ENCODE results near the gene INS.
"Not testable (repeated sequence)": the region's sequence is repeated elsewhere in the genome, so short reads cannot be mapped to it uniquely, and the experiment has no call there.

The INS gene

DNA sequence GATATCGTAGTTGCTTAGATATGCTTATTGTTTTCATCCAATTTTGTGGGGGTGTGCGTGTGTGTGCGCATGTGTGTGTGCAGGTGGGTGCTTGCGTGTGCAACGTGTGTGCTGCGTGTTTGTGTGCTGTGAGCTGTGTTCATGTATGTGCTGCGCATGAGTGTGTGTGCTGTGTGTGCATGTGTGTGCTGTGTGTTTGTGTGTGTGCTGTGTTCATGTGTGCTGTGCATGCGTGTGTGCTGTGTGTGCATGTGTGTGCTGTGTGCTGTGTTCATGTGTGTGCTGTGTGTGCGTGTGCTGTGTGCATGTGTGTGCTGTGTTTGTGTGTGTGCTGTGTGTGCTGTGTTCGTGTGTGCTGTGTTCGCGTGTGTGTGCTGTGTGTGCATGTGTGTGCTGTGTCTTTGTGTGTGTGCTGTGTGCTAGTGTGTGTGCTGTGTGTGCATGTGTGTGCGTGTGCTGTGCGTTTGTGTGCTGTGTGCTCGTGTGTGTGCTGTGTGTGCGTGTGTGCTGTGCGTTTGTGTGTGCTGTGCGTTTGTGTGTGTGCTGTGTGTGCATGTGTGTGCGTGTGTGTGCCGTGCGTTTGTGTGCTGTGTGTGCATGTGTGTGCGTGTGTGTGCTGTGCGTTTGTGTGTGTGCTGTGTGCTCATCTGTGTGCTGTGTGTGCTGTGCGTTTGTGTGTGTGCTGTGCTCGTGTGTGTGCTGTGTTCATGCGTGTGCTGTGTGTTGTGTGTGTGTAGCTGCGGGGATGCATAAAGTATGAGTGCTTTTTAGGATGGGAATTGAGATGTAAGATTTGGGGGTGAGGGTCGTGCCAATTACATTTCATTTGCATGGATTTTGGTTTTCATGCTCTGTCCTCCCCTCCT, 29.4 kb downstream of the INS start:
- no peak for DNase-seq (ENCODE audit: low spot score)

GRCh38 chr11:2130881-2131352, 30.1 kb downstream of the INS start:
- no peak for DNase-seq (ENCODE audit: low spot score)

- no peak for DNase-seq (ENCODE audit: low spot score)
Observed at GRCh38 chr11:2129699-2130366, 31.2 kb downstream of the INS start.

DNA sequence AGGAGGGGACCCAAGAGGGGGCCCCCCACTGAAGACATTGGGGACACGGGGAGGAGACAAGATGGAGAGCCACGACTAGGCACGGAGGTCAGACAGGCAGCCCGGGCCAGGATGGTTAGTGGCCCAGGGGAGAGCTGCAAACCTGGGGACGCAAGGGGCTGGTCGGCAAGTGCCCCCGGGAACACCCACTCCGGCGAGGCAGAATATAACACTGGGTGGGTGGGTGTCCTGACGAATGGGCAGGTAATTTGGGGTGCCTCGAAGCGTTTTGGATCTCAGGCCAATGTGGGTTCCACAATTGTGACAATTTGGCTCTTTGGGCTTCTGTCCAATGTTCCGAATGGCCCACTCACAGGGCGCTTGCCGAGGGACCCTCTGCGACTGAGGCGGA, 31.7 kb downstream of the INS start:
- no peak for DNase-seq (ENCODE audit: low spot score)

DNA sequence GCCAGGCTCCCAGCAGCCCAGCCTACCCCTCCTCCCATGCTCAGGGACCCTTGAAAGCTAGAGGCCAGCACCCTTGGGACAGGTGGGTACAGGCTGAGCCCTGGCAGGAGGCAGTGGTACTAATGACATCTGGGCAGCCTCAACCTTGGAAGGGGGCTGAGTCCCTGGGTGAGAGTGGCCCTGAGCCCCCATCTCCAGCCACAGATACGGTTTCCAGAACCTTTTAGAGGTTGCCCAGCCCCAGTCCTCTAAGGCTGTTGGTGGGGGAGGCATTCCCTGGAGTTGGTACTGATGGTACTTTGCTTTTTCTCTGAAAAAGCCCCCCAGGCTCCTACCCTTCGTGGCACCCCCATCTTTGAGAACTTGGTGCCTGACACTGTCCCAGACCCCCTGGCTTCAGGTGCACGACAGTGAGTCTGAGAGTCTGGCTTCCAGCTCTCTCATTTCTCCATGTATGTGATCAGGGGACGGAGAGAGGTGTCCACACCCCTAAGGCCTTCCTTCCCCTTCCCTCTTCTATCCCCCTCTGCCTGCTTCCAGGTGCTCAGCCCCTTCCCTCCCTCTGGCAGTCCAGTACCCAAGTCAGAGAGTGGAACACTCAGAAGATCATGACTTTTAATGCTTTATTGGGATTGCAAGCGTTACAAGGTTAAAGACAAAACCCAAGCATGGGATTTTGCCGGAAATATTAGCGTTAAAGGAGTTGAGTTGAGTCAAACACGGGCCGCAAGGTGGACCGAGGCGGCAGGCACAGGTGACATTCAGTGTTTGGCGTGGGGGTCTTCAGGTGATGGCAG, 32.3 kb downstream of the INS start:
- DNase-seq (ENCODE audit: low spot score) = no peak

GRCh38 chr11:2128130-2128510, 32.9 kb downstream of the INS start:
- DNase-seq (ENCODE audit: low spot score) = no peak

GRCh38 chr11:2127482-2128129, 33.4 kb downstream of the INS start:
- DNase-seq (ENCODE audit: low spot score) = no peak

GRCh38 chr11:2126520-2127085, 34.4 kb downstream of the INS start:
- DNase-seq (ENCODE audit: low spot score) = no peak

DNA sequence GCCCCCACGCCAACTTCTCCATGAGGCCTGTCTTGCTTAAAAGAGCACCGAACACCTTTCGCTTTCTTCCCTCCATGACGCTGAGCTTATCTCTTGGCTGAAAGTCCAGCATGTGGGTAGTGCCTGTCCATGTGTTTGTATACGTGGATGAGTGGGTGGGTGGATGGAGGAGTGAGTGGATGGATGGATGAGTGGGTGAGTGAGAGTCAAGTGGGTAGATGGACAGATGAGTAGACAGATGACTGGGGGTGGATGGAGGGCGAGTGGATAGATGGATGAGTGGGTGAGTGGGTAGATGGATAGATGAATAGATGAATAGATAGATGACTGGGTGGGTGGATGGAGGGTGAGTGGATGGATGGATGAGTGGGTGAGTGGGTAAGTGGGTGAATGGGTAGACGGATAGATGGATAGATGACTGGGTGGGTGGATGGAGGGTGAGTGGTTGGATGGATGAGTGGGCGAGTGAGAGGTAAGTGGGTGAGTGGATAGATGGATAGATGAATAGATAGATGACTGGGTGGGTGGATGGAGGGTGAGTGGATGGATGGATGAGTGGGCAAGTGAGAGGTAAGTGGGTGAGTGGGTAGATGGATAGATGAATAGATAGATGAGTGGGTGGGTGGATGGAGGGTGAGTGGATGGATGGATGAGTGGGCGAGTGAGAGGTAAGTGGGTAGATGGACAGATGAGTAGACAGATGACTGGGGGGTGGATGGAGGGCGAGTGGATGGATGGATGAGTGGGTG, 36.1 kb downstream of the INS start:
- DNase-seq (ENCODE audit: low spot score) = not testable (repeated sequence)

DNA sequence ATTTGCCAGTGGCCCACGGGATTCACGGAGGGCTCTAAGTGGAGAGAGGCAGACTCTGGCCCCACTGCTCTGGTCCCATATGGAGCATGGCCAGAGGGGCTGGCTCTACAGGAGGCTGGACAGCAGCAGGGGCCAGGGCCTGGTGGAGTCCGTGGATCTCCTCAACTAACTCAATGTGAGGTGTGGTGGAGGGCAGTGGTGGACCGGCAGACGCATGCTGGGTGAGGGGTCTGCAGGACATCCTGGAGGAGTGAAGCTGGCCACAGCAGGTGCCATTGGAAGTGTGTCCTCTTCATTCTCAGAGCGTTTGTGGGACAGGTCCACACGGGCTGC, 37.4 kb downstream of the INS start:
- DNase-seq (ENCODE audit: low spot score) = no peak

GRCh38 chr11:2122907-2123627, 37.9 kb downstream of the INS start:
- no peak for DNase-seq (ENCODE audit: low spot score)

- no peak for DNase-seq (ENCODE audit: low spot score)
Observed at GRCh38 chr11:2122222-2122906, 38.6 kb downstream of the INS start.

- DNase-seq (ENCODE audit: low spot score) = no peak
Observed at GRCh38 chr11:2121227-2122130, 39.5 kb downstream of the INS start.

DNA sequence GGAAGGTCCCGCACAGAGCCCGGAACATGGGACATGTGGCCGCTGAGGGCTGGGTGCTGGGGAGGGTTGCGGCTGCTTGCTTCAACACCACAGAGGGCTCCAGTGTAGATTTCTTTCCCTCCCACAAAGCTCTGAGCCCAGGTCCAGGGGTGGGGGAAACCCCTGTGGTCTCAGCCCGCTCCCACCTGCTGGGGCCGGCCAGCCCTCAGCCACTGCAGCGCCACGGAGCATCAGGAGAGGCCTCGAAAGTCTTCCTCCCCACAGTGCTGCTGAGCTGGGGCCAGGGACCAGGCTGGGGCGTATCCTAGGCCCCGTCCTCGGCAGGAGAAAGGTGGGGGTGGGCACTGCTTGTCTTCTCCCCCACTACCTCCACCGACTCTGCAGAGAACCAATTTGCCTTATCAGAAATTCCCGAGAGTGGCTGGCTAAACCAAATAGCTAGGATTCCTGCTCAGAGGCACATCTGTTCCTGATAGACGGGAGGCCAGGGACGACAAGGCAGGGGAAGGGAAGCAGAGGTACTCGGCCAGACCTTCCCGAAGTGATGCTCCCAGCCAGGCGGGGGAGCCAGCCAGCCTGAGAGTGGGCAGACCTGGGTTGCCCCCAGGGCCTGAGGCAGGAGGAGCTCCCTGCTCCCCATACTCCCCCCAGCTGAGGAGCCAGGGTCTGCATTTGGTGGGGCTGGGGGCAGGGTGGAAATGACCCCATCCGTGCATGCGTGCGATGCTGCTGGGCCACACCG, 40.5 kb downstream of the INS start:
- DNase-seq (ENCODE audit: low spot score) = no peak

GRCh38 chr11:2118677-2119076, 42.3 kb downstream of the INS start:
- no peak for DNase-seq (ENCODE audit: low spot score)

GRCh38 chr11:2116680-2117079, 44.3 kb downstream of the INS start:
- no peak for DNase-seq (ENCODE audit: low spot score)

DNA sequence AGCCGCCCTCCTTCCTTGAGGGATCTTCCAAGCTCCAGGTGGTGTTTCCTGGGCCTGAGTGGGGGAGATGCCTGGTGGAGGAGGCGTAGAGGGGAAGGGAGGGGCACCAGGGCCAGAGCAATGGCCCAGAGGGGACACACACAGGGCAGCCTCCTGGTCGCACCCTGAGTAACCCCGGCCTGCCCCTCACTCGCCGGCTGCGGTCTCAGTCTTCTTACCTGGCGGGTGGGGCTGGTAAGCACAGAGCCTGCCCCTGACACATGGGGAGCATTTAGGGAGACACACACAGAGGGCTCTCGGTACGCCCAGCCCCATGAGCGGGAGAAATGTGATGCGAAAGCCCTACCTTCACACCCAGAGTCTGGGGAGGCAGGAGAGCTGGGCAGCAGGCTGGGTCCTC, 45.7 kb downstream of the INS start:
- DNase-seq (ENCODE audit: low spot score) = no peak
